HEK293 (cell line): ENCODE data around the gene IPO11.

Experiments used
- HOXC10 ChIP-seq: sonication (generic); formaldehyde crosslinking; IDR thresholded peaks from 2 replicates; pipeline ENCODE4 v1.8.1; 2023; ENCODE audit warnings: mild to moderate bottlenecking, missing genetic modification reagents
- TCF7L2 ChIP-seq: IDR thresholded peaks from 2 replicates; pipeline ENCODE4 v1.6.1; 2011; ENCODE audit warnings: low read depth, mild to moderate bottlenecking, inconsistent platforms, low read length, moderate library complexity, borderline replicate concordance

DNA sequence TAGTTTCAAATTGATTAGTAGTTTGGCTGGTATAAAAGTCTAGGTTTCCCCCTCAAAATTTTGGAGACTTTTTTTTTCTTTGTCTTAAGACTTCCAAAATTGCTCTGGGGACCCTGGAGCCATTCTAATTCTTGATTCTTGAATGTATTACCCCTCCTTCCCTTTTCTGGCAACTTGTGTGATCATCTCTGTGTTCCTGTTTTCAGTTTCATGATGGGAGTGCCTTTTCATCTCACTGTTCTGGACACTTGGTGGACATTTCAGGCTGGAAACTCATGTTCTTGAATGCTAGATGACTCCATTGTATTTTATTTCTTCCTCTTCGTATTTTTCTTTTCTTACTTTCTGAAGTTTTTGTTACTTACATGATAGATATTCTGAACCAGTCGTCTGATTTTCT, 108.8 kb downstream of the IPO11 start:
- no peak for TF ChIP-seq HOXC10 (CRISPR knock-in tag)
- no peak for TF ChIP-seq TCF7L2
